Measurements from ENCODE around the gene HJURP.

- no peak for TF ChIP-seq JUND (IDR thresholded peaks at IDR 0.05; ENCODE audit: borderline replicate concordance, low read depth, low read length)
- TF ChIP-seq JUND (tag; IDR thresholded peaks at IDR 0.05; ENCODE audit: borderline replicate concordance, low read depth, low read length) = no peak
- no peak for TF ChIP-seq LARP7 (IDR thresholded peaks at IDR 0.05)
- TF ChIP-seq SMAD3 (CRISPR knock-in tag; conservative IDR thresholded peaks at IDR 0.05) = no peak
- no peak for TF ChIP-seq ZNF184 (CRISPR knock-in tag; IDR thresholded peaks at IDR 0.05)
- TF ChIP-seq, protein P1, sequence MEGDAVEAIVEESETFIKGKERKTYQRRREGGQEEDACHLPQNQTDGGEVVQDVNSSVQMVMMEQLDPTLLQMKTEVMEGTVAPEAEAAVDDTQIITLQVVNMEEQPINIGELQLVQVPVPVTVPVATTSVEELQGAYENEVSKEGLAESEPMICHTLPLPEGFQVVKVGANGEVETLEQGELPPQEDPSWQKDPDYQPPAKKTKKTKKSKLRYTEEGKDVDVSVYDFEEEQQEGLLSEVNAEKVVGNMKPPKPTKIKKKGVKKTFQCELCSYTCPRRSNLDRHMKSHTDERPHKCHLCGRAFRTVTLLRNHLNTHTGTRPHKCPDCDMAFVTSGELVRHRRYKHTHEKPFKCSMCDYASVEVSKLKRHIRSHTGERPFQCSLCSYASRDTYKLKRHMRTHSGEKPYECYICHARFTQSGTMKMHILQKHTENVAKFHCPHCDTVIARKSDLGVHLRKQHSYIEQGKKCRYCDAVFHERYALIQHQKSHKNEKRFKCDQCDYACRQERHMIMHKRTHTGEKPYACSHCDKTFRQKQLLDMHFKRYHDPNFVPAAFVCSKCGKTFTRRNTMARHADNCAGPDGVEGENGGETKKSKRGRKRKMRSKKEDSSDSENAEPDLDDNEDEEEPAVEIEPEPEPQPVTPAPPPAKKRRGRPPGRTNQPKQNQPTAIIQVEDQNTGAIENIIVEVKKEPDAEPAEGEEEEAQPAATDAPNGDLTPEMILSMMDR (IDR thresholded peaks at IDR 0.05 in 2 of 3, conservative IDR thresholded peaks at IDR 0.05 in 1 of 3; ENCODE audit: insufficient read depth in 2 of 3, low read depth in 1 of 3, low read length in 3 of 3) = no peak
- TF ChIP-seq NFE2 (IDR thresholded peaks at IDR 0.05; ENCODE audit: low read depth) = no peak
- no peak for TF ChIP-seq YY1 (IDR thresholded peaks at IDR 0.05; ENCODE audit: borderline replicate concordance in 1 of 3, control insufficient read depth in 1 of 3, extremely low read depth in 1 of 3, insufficient read depth in 3 of 3, insufficient read length in 1 of 3, insufficient replicate concordance in 2 of 3, low read depth in 1 of 3, low read length in 2 of 3)
- no peak for TF ChIP-seq EZH2 (IDR thresholded peaks at IDR 0.05; ENCODE audit: borderline replicate concordance, low read depth, low read length)
Observed at GRCh38 chr2:233813236-233814055, 40.9 kb downstream of the HJURP start.

All from K562 (cell line).